Measurements from ENCODE around the gene FNDC7.

- no peak for TF ChIP-seq CTCF (IDR thresholded peaks at IDR 0.05)
- no peak for TF ChIP-seq POLR2A (IDR thresholded peaks at IDR 0.05)
Measured at GRCh38 chr1:108753363-108753762, 40.7 kb downstream of the FNDC7 start.
